ENCODE data around the gene CLDN9. TPM values are rescaled to one million over a fixed set of nuclear protein-coding genes. Genes with fewer than 3 reads are reported as not detected.

CLDN9 gene
- total and polyA plus RNA-seq, 2 donors (not counting 1 experiment from before 2014, with no cell fraction given), result 0.04 TPM; not detected in 1

- Mint-ChIP-seq H3K27ac (peak overlapping the region; percentile 71), H3K9me3 (ENCODE audit: insufficient read depth) (no peaks in the 10 kb centered on the region), H3K4me3 (peak overlapping the region; percentile 81), H3K4me1 (peaks cover 21% of the 10 kb centered on the region), H3K27me3 (no peaks in the 10 kb centered on the region)
- ATAC-seq (ENCODE audit: low read depth), result no peak
- Histone ChIP-seq H3K36me3 (replicated peaks in 1 of 2; ENCODE audit: control extremely low read depth in 1 of 2, control insufficient read depth in 1 of 2, extremely low read depth in 1 of 2, insufficient read depth in 2 of 2, low read length in 1 of 2) (no peaks in the 10 kb centered on the region), H3K79me2 (ENCODE audit: control insufficient read depth, insufficient read depth, low read length) (peaks cover 6% of the 10 kb centered on the region), H3K4me3 (ENCODE audit: control extremely low read depth in 1 of 5, extremely low read depth in 1 of 5, insufficient read depth in 1 of 5, low read depth in 2 of 5, low read length in 4 of 5) (peak overlapping the region in 4 of 5 experiments; percentile 74 to 96 (median 86)), H3K27ac (ENCODE audit: low read length in 2 of 2) (no peak overlapping the region), H4K20me1 (ENCODE audit: control insufficient read depth, insufficient read depth, low read length, poor library complexity, severe bottlenecking) (peaks cover 5% of the 10 kb centered on the region), H3K9me3 (ENCODE audit: control extremely low read depth in 1 of 3, control insufficient read depth in 2 of 3, insufficient read depth in 1 of 3, low read length in 2 of 3) (no peaks in the 10 kb centered on the region), H2AFZ (ENCODE audit: insufficient read depth, low read depth, low read length, poor library complexity, severe bottlenecking) (no peak overlapping the region), H3K9ac (ENCODE audit: low read length) (peak overlapping the region; percentile 98), H3K4me2 (replicated peaks; ENCODE audit: low read depth, low read length, poor library complexity, severe bottlenecking) (peak overlapping the region; percentile 99), H3K27me3 (replicated peaks in 1 of 4; ENCODE audit: control extremely low read depth in 1 of 4, control insufficient read depth in 3 of 4, insufficient read depth in 4 of 4, low read length in 3 of 4) (peaks cover 0 to 8% (median 1%) of the 10 kb centered on the region in 4 experiments), H3K4me1 (ENCODE audit: control insufficient read depth in 2 of 2, insufficient read depth in 2 of 2, low read length in 2 of 2) (peaks cover 18 to 39% of the 10 kb centered on the region in 2 donors)
- TF ChIP-seq EZH2 (IDR thresholded peaks at IDR 0.05; ENCODE audit: borderline replicate concordance, insufficient read depth, low read depth, low read length, poor library complexity, severe bottlenecking), result no peak
- no peak for TF ChIP-seq CTCF (IDR thresholded peaks at IDR 0.05)
- DNase-seq, result no peak
- intact Hi-C loops (cut with micrococcal nuclease), result loop anchor here (5.0 kb wide), 2 partner anchors 99 to 204 kb away; partner anchors contain the start of genes ELOB and FLYWCH2
- CTCF ChIA-PET, result interaction anchor here (1.1 to 1.8 kb wide), 3 partner anchors 23 to 113 kb away, joined by 3 to 8 read pairs (median 4); no protein-coding TSS in a partner anchor
- WGBS (ENCODE audit: insufficient coverage), result 83% methylated on average over 24 of the region's 33 CpGs
- POLR2A ChIA-PET, result interaction anchor here (0.7 to 1.5 kb wide), 3 partner anchors 11 to 154 kb away, joined by 3 to 10 read pairs (median 6); no protein-coding TSS in a partner anchor
Measured at GRCh38 chr16:2981177-2981898, 31.4 kb upstream of the CLDN9 start.

GRCh38 chr16:2981899-2982250 is 30.8 kb upstream of the CLDN9 start:
- Histone ChIP-seq H3K79me2 (ENCODE audit: control insufficient read depth, insufficient read depth, low read length) (peaks cover 6% of the 10 kb centered on the region), H4K20me1 (ENCODE audit: control insufficient read depth, insufficient read depth, low read length, poor library complexity, severe bottlenecking) (peaks cover 5% of the 10 kb centered on the region), H3K4me1 (ENCODE audit: control insufficient read depth in 2 of 2, insufficient read depth in 2 of 2, low read length in 2 of 2) (peaks cover 18 to 39% of the 10 kb centered on the region in 2 donors), H3K27ac (ENCODE audit: low read length in 2 of 2) (no peak overlapping the region), H2AFZ (ENCODE audit: insufficient read depth, low read depth, low read length, poor library complexity, severe bottlenecking) (no peak overlapping the region), H3K9ac (ENCODE audit: low read length) (no peak overlapping the region), H3K27me3 (replicated peaks in 1 of 4; ENCODE audit: control extremely low read depth in 1 of 4, control insufficient read depth in 3 of 4, insufficient read depth in 4 of 4, low read length in 3 of 4) (peaks cover 0 to 8% (median 1%) of the 10 kb centered on the region in 4 experiments), H3K4me3 (ENCODE audit: control extremely low read depth in 1 of 5, extremely low read depth in 1 of 5, insufficient read depth in 1 of 5, low read depth in 2 of 5, low read length in 4 of 5) (no peak overlapping the region), H3K4me2 (replicated peaks; ENCODE audit: low read depth, low read length, poor library complexity, severe bottlenecking) (no peak overlapping the region), H3K36me3 (replicated peaks in 1 of 2; ENCODE audit: control extremely low read depth in 1 of 2, control insufficient read depth in 1 of 2, extremely low read depth in 1 of 2, insufficient read depth in 2 of 2, low read length in 1 of 2) (no peaks in the 10 kb centered on the region), H3K9me3 (ENCODE audit: control extremely low read depth in 1 of 3, control insufficient read depth in 2 of 3, insufficient read depth in 1 of 3, low read length in 2 of 3) (no peaks in the 10 kb centered on the region)
- ATAC-seq (ENCODE audit: low read depth), result no peak
- Mint-ChIP-seq H3K4me3 (peak overlapping the region; percentile 81), H3K9me3 (ENCODE audit: insufficient read depth) (no peaks in the 10 kb centered on the region), H3K27ac (peak overlapping the region; percentile 71), H3K27me3 (no peaks in the 10 kb centered on the region), H3K4me1 (peaks cover 21% of the 10 kb centered on the region)
- ChIA-PET CTCF (interaction anchor here (1.5 to 1.7 kb wide), 3 partner anchors 15 to 21 kb away, joined by 3 to 7 read pairs (median 4); no protein-coding TSS in a partner anchor), POLR2A (no interaction called here)
- intact Hi-C loops (cut with micrococcal nuclease), result loop anchor here (5.0 kb wide), 2 partner anchors 100 to 205 kb away; partner anchors contain the start of genes ELOB and FLYWCH2
- no peak for TF ChIP-seq CTCF (IDR thresholded peaks at IDR 0.05)
- DNase-seq, result no peak
- WGBS (ENCODE audit: insufficient coverage), result 94% methylated on average over 3 of the region's 4 CpGs
